Left lung (tissue), 10 donors: Measurements from ENCODE around the gene BAIAP2L2. TPM values are rescaled to one million over a fixed set of nuclear protein-coding genes. Genes with fewer than 3 reads are reported as not detected.
A peak's percentile ranks its signal among the peaks of the same experiment; 100 is the strongest.
"Not testable (repeated sequence)": the region's sequence is repeated elsewhere in the genome, so short reads cannot be mapped to it uniquely, and the experiment has no call there.

Source experiments
- ATAC-seq: fragments of 200-7000 bp; cut with Tn5 transposase; one replicate; pipeline ENCODE4 v1.9.1; 2020; ENCODE audit warnings: moderate library complexity
- DNase-seq, 4 donors: peaks; one replicate each; pipeline ENCODE4 v3.0.0-alpha.2; 2013 to 2020
- H3K27ac ChIP-seq, 2 donors: fragments of 200-600 bp; sonication (generic) in 1 of 2; one replicate each; pipeline versions ENCODE4 v1.5.0 to v1.8.0; 2020 to 2021
- H3K27me3 ChIP-seq, 2 donors: fragments of 200-600 bp; sonication (generic) in 1 of 2; one replicate each; pipeline versions ENCODE4 v1.5.0 to v1.8.0; 2020 to 2021
- H3K36me3 ChIP-seq, 2 donors: fragments of 200-600 bp; sonication (generic) in 1 of 2; one replicate each; pipeline versions ENCODE4 v1.5.0 to v1.8.0; 2020 to 2021
- H3K4me1 ChIP-seq, 2 donors: fragments of 200-600 bp; one replicate each; pipeline ENCODE4 v1.8.0; 2021
- H3K4me3 ChIP-seq, 2 donors: fragments of 200-600 bp; sonication (generic) in 1 of 2; one replicate each; pipeline versions ENCODE4 v1.5.0 to v1.8.0; 2020 to 2021; ENCODE audit warnings: mild to moderate bottlenecking in 1 of 2
- H3K9me3 ChIP-seq, 2 donors: fragments of 200-600 bp; sonication (generic) in 1 of 2; one replicate each; pipeline versions ENCODE4 v1.5.0 to v1.8.0; 2020 to 2021
- CTCF ChIP-seq, 2 donors: fragments of 200-600 bp; sonication (generic) in 1 of 2; IDR thresholded peaks; one replicate each; pipeline versions ENCODE4 v1.5.0 to v1.8.0; 2021; ENCODE audit warnings: antibody characterized with exemption in 2 of 2
- intact Hi-C, 2 donors: fragments of 100-400 bp; cut with DNase I; formaldehyde crosslinking; loops; one replicate each; pipeline versions ENCODE4 v1.11.2 to v1.14.2; 2022
- polyA plus RNA-seq, 6 donors: library from polyadenylated mRNA; unstranded; fragments of 120-200 nt; gene quantifications; one replicate each; pipeline ENCODE4 v1.2.1, GENCODE V29; 2013; ENCODE audit not compliant: insufficient read length in 6 of 6
- total RNA-seq, 2 donors: library from RNA; stranded (reverse); fragmentation: NEBNext Ultra II Directional; extraction: Animal tissue kit (Norgen Biotek cat#: 25700); gene quantifications; one replicate each; pipeline ENCODE4 v1.2.1, GENCODE V29; 2021
- donor health status: DM: no; HTN: yes; CAD: no.
- donor health status: DM: no; HTN: no; CAD: no.

BAIAP2L2 gene
- total and polyA plus RNA-seq, 8 donors, result 0.34 to 1.5 (median 0.99) TPM

GRCh38 chr22:38040953-38041759 is 69.3 kb downstream of the BAIAP2L2 start:
- no peak for DNase-seq
- TF ChIP-seq CTCF (IDR thresholded peaks at IDR 0.05), result no peak
- no peaks in the 10 kb centered on the region for H3K27me3 ChIP-seq

GRCh38 chr22:38038890-38039812 is 71.3 kb downstream of the BAIAP2L2 start:
- Histone ChIP-seq H3K9me3 (no peaks in the 10 kb centered on the region), H3K27ac (no peak overlapping the region), H3K36me3 (no peaks in the 10 kb centered on the region), H3K27me3 (no peaks in the 10 kb centered on the region), H3K4me1 (peaks cover 6 to 26% of the 10 kb centered on the region in 2 donors), H3K4me3 (no peak overlapping the region)
- intact Hi-C loops, result no loop called here
- DNase-seq, result no peak
- no peak for TF ChIP-seq CTCF (IDR thresholded peaks at IDR 0.05)
- no peak for ATAC-seq

More at GRCh38 chr22:38040953-38041759, 69.3 kb downstream of the BAIAP2L2 start:
- no peak for ATAC-seq
- no peaks in the 10 kb centered on the region for H3K36me3 ChIP-seq
- H3K4me3 ChIP-seq, result no peak overlapping the region
- H3K9me3 ChIP-seq, result no peaks in the 10 kb centered on the region
- intact Hi-C loops, result no loop called here
- H3K27ac ChIP-seq, result no peak overlapping the region
- peaks cover 0 to 16% of the 10 kb centered on the region in 2 donors for H3K4me1 ChIP-seq

- Histone ChIP-seq H3K36me3 (no peaks in the 10 kb centered on the region), H3K27ac (no peak overlapping the region), H3K9me3 (no peaks in the 10 kb centered on the region), H3K27me3 (no peaks in the 10 kb centered on the region), H3K4me3 (no peak overlapping the region), H3K4me1 (peaks cover 13 to 33% of the 10 kb centered on the region in 2 donors)
- TF ChIP-seq CTCF (IDR thresholded peaks at IDR 0.05), result no peak
- DNase-seq, result no peak
- intact Hi-C loops, result no loop called here
- no peak for ATAC-seq
Measured at GRCh38 chr22:38038426-38038825, 72.1 kb downstream of the BAIAP2L2 start.

- H3K27ac ChIP-seq, H3K36me3 ChIP-seq, ATAC-seq, H3K27me3 ChIP-seq, H3K9me3 ChIP-seq, H3K4me3 ChIP-seq, intact Hi-C loops: not testable (repeated sequence)
- peaks cover 18 to 34% of the 10 kb centered on the region in 2 donors for H3K4me1 ChIP-seq
- peak in 1 of 4 donors; percentile 10 for DNase-seq
Measured at GRCh38 chr22:38037367-38038150, 72.9 kb downstream of the BAIAP2L2 start.

GRCh38 chr22:38036392-38037062 is 74.0 kb downstream of the BAIAP2L2 start:
- Histone ChIP-seq H3K4me1 (peaks cover 18 to 24% of the 10 kb centered on the region in 2 donors), H3K27ac (no peak overlapping the region), H3K4me3 (no peak overlapping the region), H3K9me3 (no peaks in the 10 kb centered on the region), H3K36me3 (no peaks in the 10 kb centered on the region), H3K27me3 (no peaks in the 10 kb centered on the region)
- TF ChIP-seq CTCF (IDR thresholded peaks at IDR 0.05), result no peak
- peak in 1 of 4 donors; percentile 21 for DNase-seq
- no peak for ATAC-seq
- intact Hi-C loops, result no loop called here
